Calu3 (cell line): Measurements from ENCODE around the gene PDIA5. TPM values are rescaled to one million over a fixed set of nuclear protein-coding genes. Genes with fewer than 3 reads are reported as not detected.
A peak's percentile ranks its signal among the peaks of the same experiment; 100 is the strongest.

Source experiments
- BruUV-seq: library from RNA; stranded (reverse); fragments of 400-500 nt; replicated peaks from 2 replicates; lab custom pipeline; 2021; lab: Mats Ljungman, UMichigan
- CTCF ChIA-PET: fragments of 300-600 bp; sonication (Branson Sonifier 250); formaldehyde crosslinking; loops from one replicate; lab custom pipeline; 2022; ENCODE audit warnings: antibody characterized with exemption; lab: Charles Lee
- DNase-seq: peaks from one replicate; pipeline ENCODE4 v3.0.0; 2022
- H3K27ac Mint-ChIP-seq: one replicate; pipeline ENCODE4 v1.8.0; 2022; ENCODE audit warnings: mixed read lengths; ENCODE audit not compliant: unreplicated experiment
- H3K27me3 Mint-ChIP-seq: one replicate; pipeline ENCODE4 v1.8.0; 2022; ENCODE audit warnings: mixed read lengths; ENCODE audit not compliant: unreplicated experiment
- H3K36me3 Mint-ChIP-seq: one replicate; pipeline ENCODE4 v1.8.0; 2022; ENCODE audit warnings: mild to moderate bottlenecking, moderate library complexity, mixed read lengths; ENCODE audit not compliant: insufficient read depth, unreplicated experiment
- H3K4me1 Mint-ChIP-seq: one replicate; pipeline ENCODE4 v1.8.0; 2022; ENCODE audit warnings: mild to moderate bottlenecking, low read depth, mixed read lengths; ENCODE audit not compliant: unreplicated experiment
- H3K4me3 Mint-ChIP-seq: one replicate; pipeline ENCODE4 v1.8.0; 2022; ENCODE audit warnings: mild to moderate bottlenecking, low read depth, moderate library complexity, mixed read lengths; ENCODE audit not compliant: unreplicated experiment
- H3K9me3 Mint-ChIP-seq: one replicate; pipeline ENCODE4 v1.8.0; 2022; ENCODE audit warnings: low read depth, mixed read lengths; ENCODE audit not compliant: unreplicated experiment
- CTCF ChIP-seq: fragments of 200-600 bp; IDR thresholded peaks from one replicate; pipeline ENCODE4 v1.8.0; 2022; ENCODE audit warnings: antibody characterized with exemption; ENCODE audit not compliant: unreplicated experiment
- intact Hi-C: fragments of 100-400 bp; cut with micrococcal nuclease; formaldehyde crosslinking; loops from one replicate; pipeline ENCODE4 v1.10.0; 2022; ENCODE audit not compliant: unreplicated experiment
- total RNA-seq: library from RNA; stranded (reverse); gene quantifications from 2 replicates; pipeline ENCODE4 v1.2.3, GENCODE V29; 2022

Gene PDIA5
- total RNA-seq, 1 experiment from 2014 or later: 31.6 TPM

DNA sequence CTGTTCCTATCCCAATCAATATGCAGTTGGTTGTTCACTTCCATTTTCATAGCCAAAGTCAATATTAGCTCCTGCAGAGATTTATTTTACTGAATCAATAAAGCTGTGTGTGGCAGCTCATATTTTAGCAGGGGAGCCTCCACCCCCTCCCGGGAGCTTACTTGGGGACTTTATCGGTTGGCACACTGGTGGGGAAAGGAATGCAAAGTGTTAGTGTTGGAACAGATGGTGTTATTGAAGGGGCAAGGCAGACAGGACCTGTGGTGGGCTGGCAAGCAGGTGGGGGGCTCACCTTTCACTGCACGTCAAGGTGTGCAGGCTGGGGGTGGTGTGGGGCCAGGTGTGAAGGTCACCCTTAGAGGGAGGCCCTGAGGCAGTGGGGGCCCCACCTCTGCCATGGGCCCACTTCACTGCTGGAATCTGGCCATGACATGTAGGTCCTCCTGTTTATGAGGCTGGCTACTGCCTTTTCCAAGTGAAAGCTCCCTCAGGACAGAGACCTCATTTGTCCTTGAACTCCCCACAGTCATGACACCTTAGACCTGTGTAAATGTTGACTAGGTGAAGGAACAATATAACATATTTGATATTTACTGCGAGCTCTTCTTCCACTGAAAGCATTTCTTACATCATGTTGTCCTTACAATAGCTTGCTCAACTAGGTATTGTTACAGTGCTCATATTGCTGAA, 90.9 kb downstream of the PDIA5 start:
- H3K27ac Mint-ChIP-seq: peak overlapping the region; percentile 27

GRCh38 chr3:123158330-123158729, 91.5 kb downstream of the PDIA5 start:
- intact Hi-C loops: no loop called here
- H3K27me3 Mint-ChIP-seq: no peaks in the 10 kb centered on the region
- peak overlapping the region; percentile 27 for H3K27ac Mint-ChIP-seq

More for the DNA sequence above, 90.9 kb downstream of the PDIA5 start:
- no peaks in the 10 kb centered on the region for H3K9me3 Mint-ChIP-seq
- CTCF ChIA-PET: interaction anchor here (0.5 to 1.4 kb wide), 4 partner anchors 44 to 1602 kb away, joined by 3 to 4 read pairs (median 3); partner anchors contain the start of genes ADCY5 and SEC22A
- no peaks in the 10 kb centered on the region for H3K27me3 Mint-ChIP-seq
- no TSS peak for BruUV-seq
- H3K4me1 Mint-ChIP-seq: peaks cover 8% of the 10 kb centered on the region
- no peak overlapping the region for H3K4me3 Mint-ChIP-seq
- TF ChIP-seq CTCF: no peak
- peaks cover 15% of the 10 kb centered on the region for H3K36me3 Mint-ChIP-seq
- no peak for DNase-seq
- intact Hi-C loops: no loop called here

DNA sequence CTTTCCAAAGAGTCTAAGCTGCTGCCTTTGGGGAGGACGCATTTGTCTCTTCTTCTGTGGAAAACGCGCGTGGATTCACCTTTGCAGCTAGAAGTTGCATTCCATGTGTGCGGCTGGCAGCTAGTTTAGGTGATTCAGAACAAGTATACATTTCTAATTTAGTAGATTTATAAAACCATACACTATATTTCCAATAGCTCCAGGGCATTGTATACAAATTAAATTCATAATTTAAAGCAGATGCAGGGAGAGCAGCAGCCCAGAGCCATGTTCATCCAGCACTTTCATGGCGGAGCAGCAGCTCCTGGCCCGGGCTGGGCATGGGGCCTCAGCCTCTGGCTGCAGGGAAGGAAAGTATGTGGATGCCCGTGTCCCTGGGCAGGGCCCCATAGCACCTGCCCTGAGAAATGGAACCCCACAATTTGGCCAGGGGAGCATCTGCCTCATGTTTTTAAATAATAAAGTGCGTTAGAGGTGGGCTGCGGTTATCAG, 92.1 kb downstream of the PDIA5 start:
- no peak for TF ChIP-seq CTCF
- H3K27me3 Mint-ChIP-seq: no peaks in the 10 kb centered on the region
- BruUV-seq: no TSS peak
- H3K9me3 Mint-ChIP-seq: no peaks in the 10 kb centered on the region
- CTCF ChIA-PET: no interaction called here
- intact Hi-C loops: no loop called here
- DNase-seq: no peak
- peaks cover 8% of the 10 kb centered on the region for H3K4me1 Mint-ChIP-seq
- H3K27ac Mint-ChIP-seq: no peak overlapping the region
- H3K4me3 Mint-ChIP-seq: no peak overlapping the region
- peaks cover 13% of the 10 kb centered on the region for H3K36me3 Mint-ChIP-seq

More at GRCh38 chr3:123158330-123158729, 91.5 kb downstream of the PDIA5 start:
- CTCF ChIA-PET: interaction anchor here (0.5 to 1.4 kb wide), 2 partner anchors 43 to 290 kb away, joined by 3 read pairs; partner anchors contain the start of genes ADCY5 and SEC22A
- Mint-ChIP-seq H3K9me3 (no peaks in the 10 kb centered on the region), H3K4me3 (no peak overlapping the region), H3K36me3 (peaks cover 12% of the 10 kb centered on the region), H3K4me1 (peaks cover 8% of the 10 kb centered on the region)
- BruUV-seq: no TSS peak
- no peak for TF ChIP-seq CTCF
- no peak for DNase-seq

DNA sequence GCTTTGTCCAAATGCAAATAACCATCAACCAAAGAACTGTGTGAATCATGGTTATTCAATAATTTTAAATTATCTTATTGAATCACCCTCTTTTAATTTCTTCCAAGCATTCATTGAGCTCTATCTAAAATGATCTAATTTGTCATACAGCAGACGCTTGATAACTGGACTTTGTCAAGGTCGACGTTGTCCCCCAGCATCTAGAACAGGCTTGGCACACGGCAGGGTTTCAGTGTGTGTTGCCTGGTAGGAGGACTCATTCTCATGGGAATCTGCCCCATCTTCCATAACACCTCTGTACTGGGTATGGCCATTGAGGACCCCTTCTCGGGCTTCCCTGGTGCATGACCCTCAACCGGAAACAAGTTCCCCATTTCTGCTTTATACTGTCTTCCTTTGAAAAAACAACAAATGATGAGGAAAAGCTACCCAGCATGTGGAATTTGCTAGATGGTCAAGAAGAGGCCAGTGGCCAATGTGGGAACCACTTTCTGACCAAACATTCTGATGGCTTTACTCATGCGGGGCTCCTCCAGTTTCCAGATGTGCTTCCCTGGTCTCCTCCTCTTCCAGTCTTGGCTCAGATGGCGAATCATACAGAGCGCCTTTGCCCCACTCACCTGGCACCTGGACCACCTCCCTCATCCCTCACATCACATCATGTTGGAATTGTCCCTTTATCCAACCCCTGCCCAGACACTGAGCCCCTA, 93.3 kb downstream of the PDIA5 start:
- CTCF ChIA-PET: no interaction called here
- no peak overlapping the region for H3K4me3 Mint-ChIP-seq
- BruUV-seq: no TSS peak
- intact Hi-C loops: no loop called here
- DNase-seq: no peak
- H3K27me3 Mint-ChIP-seq: no peaks in the 10 kb centered on the region
- H3K9me3 Mint-ChIP-seq: peaks cover 3% of the 10 kb centered on the region
- peaks cover 8% of the 10 kb centered on the region for H3K4me1 Mint-ChIP-seq
- TF ChIP-seq CTCF: no peak
- H3K36me3 Mint-ChIP-seq: peaks cover 17% of the 10 kb centered on the region
- no peak overlapping the region for H3K27ac Mint-ChIP-seq
